H9 (cell line): ENCODE measurements around the gene PHEX. TPM values are rescaled to one million over a fixed set of nuclear protein-coding genes. Genes with fewer than 3 reads are reported as not detected.

Experiments
- DNase-seq: peaks from one replicate; pipeline ENCODE4 v3.0.0-alpha.2; 2017
- H2AFZ ChIP-seq: one replicate; pipeline ENCODE4 v1.6.1; 2013; ENCODE audit warnings: mild to moderate bottlenecking, low read length, control low read depth, moderate library complexity
- H2AK5ac ChIP-seq: 2 replicates; pipeline ENCODE4 v1.6.1; 2013; ENCODE audit warnings: low read length, control low read depth, mixed read lengths; ENCODE audit not compliant: insufficient read length
- H2BK120ac ChIP-seq: one replicate; pipeline ENCODE4 v1.6.1; 2013; ENCODE audit warnings: low read depth, mild to moderate bottlenecking, low read length, control low read depth, inconsistent platforms; ENCODE audit not compliant: poor library complexity, severe bottlenecking
- H2BK12ac ChIP-seq: 2 replicates; pipeline ENCODE4 v1.6.1; 2013; ENCODE audit warnings: low read length, control low read depth, mixed read lengths, low read depth; ENCODE audit not compliant: insufficient read length
- H2BK15ac ChIP-seq: 2 replicates; pipeline ENCODE4 v1.6.1; 2013; ENCODE audit warnings: low read depth, low read length, control low read depth
- H2BK20ac ChIP-seq: one replicate; pipeline ENCODE4 v1.6.1; 2013; ENCODE audit warnings: low read depth, mild to moderate bottlenecking, low read length, control low read depth, inconsistent platforms; ENCODE audit not compliant: poor library complexity, severe bottlenecking
- H2BK5ac ChIP-seq: 2 replicates; pipeline ENCODE4 v1.6.1; 2013; ENCODE audit warnings: low read length, control low read depth, mixed read lengths; ENCODE audit not compliant: insufficient read length
- H3K14ac ChIP-seq: 2 replicates; pipeline ENCODE4 v1.6.1; 2013; ENCODE audit warnings: low read length, control low read depth; ENCODE audit not compliant: insufficient read depth
- H3K18ac ChIP-seq: 2 replicates; pipeline ENCODE4 v1.6.1; 2013; ENCODE audit warnings: low read depth, mild to moderate bottlenecking, mixed read lengths, low read length, control low read depth; ENCODE audit not compliant: insufficient read length
- H3K23ac ChIP-seq: 2 replicates; pipeline ENCODE4 v1.6.1; 2013; ENCODE audit warnings: low read length, control low read depth, mixed read lengths, low read depth; ENCODE audit not compliant: insufficient read length
- H3K23me2 ChIP-seq: 2 replicates; pipeline ENCODE4 v1.6.1; 2013; ENCODE audit warnings: low read depth, mild to moderate bottlenecking, mixed read lengths, low read length, control low read depth; ENCODE audit not compliant: insufficient read length, poor library complexity, severe bottlenecking
- H3K27ac ChIP-seq: 2 replicates; pipeline ENCODE4 v1.5.1; 2013; ENCODE audit warnings: low read length, control low read depth, mixed read lengths, low read depth; ENCODE audit not compliant: insufficient read length
- H3K27me3 ChIP-seq: 2 replicates; pipeline ENCODE4 v1.6.1; 2013; ENCODE audit warnings: low read length, control low read depth, inconsistent platforms; ENCODE audit not compliant: insufficient read depth
- H3K4ac ChIP-seq: 2 replicates; pipeline ENCODE4 v1.6.1; 2013; ENCODE audit warnings: low read depth, mild to moderate bottlenecking, control low read depth, inconsistent platforms, low read length, moderate library complexity
- H3K4me1 ChIP-seq: 2 replicates; pipeline ENCODE4 v1.6.1; 2013; ENCODE audit warnings: low read length, control low read depth, inconsistent platforms; ENCODE audit not compliant: insufficient read depth
- H3K4me2 ChIP-seq: 2 replicates; pipeline ENCODE4 v1.6.1; 2013; ENCODE audit warnings: low read length, control low read depth, mixed read lengths; ENCODE audit not compliant: insufficient read length, insufficient read depth
- H3K56ac ChIP-seq: 2 replicates; pipeline ENCODE4 v1.6.1; 2013; ENCODE audit warnings: low read depth, mild to moderate bottlenecking, mixed read lengths, low read length, control low read depth; ENCODE audit not compliant: insufficient read length
- H3K79me1 ChIP-seq: 2 replicates; pipeline ENCODE4 v1.6.1; 2013; ENCODE audit warnings: low read depth, mild to moderate bottlenecking, moderate library complexity, low read length, control low read depth, inconsistent platforms; ENCODE audit not compliant: insufficient read depth, poor library complexity, severe bottlenecking
- H3K79me2 ChIP-seq: 2 replicates; pipeline ENCODE4 v1.6.1; 2013; ENCODE audit warnings: low read length, control low read depth, inconsistent platforms; ENCODE audit not compliant: insufficient read depth
- H3K9ac ChIP-seq: 2 replicates; pipeline ENCODE4 v1.6.1; 2013; ENCODE audit warnings: low read length, control low read depth, mixed read lengths; ENCODE audit not compliant: insufficient read length; ENCODE audit errors: extremely low read depth
- H3K9me3 ChIP-seq: one replicate; pipeline ENCODE4 v1.6.1; 2013; ENCODE audit warnings: low read depth, low read length, inconsistent platforms; ENCODE audit not compliant: control insufficient read depth
- H3T11ph ChIP-seq: one replicate; pipeline ENCODE4 v1.6.1; 2013; ENCODE audit warnings: mild to moderate bottlenecking, low read length, control low read depth, inconsistent platforms
- H4K20me1 ChIP-seq: one replicate; pipeline ENCODE4 v1.6.1; 2013; ENCODE audit not compliant: control insufficient read depth, insufficient read length, insufficient read depth
- H4K5ac ChIP-seq: 2 replicates; pipeline ENCODE4 v1.6.1; 2013; ENCODE audit warnings: low read depth, mild to moderate bottlenecking, mixed read lengths, low read length, control low read depth; ENCODE audit not compliant: insufficient read length
- H4K8ac ChIP-seq: replicated peaks from 2 replicates; pipeline ENCODE4 v1.6.1; 2013; ENCODE audit warnings: low read length, control low read depth, mixed read lengths, low read depth; ENCODE audit not compliant: insufficient read length
- H4K91ac ChIP-seq: 2 replicates; pipeline ENCODE4 v1.6.1; 2013; ENCODE audit warnings: low read depth, mild to moderate bottlenecking, moderate library complexity, mixed read lengths, low read length, control low read depth; ENCODE audit not compliant: insufficient read length
- H3K27ac Mint-ChIP-seq, 3 experiments: 2 replicates in 2 of 3; 3 replicates in 1 of 3; pipeline ENCODE4 v1.8.0; 2020 to 2021; ENCODE audit warnings: mixed read lengths in 3 of 3, mild to moderate bottlenecking in 1 of 3, moderate library complexity in 1 of 3
- H3K27me3 Mint-ChIP-seq: 2 replicates; pipeline ENCODE4 v1.8.0; 2021; ENCODE audit warnings: low read depth, mild to moderate bottlenecking, moderate library complexity, mixed read lengths
- H3K36me3 Mint-ChIP-seq, 3 experiments: 2 replicates in 2 of 3; 3 replicates in 1 of 3; pipeline ENCODE4 v1.8.0; 2020 to 2021; ENCODE audit warnings: low read depth in 3 of 3, mixed read lengths in 3 of 3; ENCODE audit not compliant: insufficient read depth in 1 of 3
- H3K4me1 Mint-ChIP-seq, 2 experiments: 2 replicates each; pipeline ENCODE4 v1.8.0; 2020; ENCODE audit warnings: mixed read lengths in 2 of 2
- H3K4me3 Mint-ChIP-seq, 2 experiments: 2 replicates in 1 of 2; 3 replicates in 1 of 2; pipeline ENCODE4 v1.8.0; 2020 to 2021; ENCODE audit warnings: mild to moderate bottlenecking in 2 of 2, mixed read lengths in 2 of 2, moderate library complexity in 1 of 2
- H3K9me3 Mint-ChIP-seq, 2 experiments: 2 replicates in 1 of 2; 3 replicates in 1 of 2; pipeline ENCODE4 v1.8.0; 2020; ENCODE audit warnings: mild to moderate bottlenecking in 2 of 2, mixed read lengths in 2 of 2, moderate library complexity in 1 of 2
- WGBS: extraction: QIAGEN DNeasy Blood & Tissue Kit; methylation state at CpG from one replicate; pipeline ENCODE4 v1.1.7; 2013; ENCODE audit warnings: missing lambda C conversion rate, low lambda C conversion rate, mixed read lengths; ENCODE audit not compliant: insufficient read length; ENCODE audit errors: extremely low coverage; 5-methylcytosine and 5-hydroxymethylcytosine counted together
- total RNA-seq: library from RNA; stranded (reverse); gene quantifications from 2 replicates; pipeline ENCODE4 v1.2.1, GENCODE V29; 2021
- TF ChIP-seq, protein P1 (sequence below): fragments of 200-600 bp; sonication (generic); conservative IDR thresholded peaks from 3 replicates; pipeline ENCODE4 v1.8.0; 2021; ENCODE audit warnings: antibody characterized with exemption, mild to moderate bottlenecking

PHEX gene
- total RNA-seq, 1 experiment from 2014 or later = 0.11 TPM

DNA sequence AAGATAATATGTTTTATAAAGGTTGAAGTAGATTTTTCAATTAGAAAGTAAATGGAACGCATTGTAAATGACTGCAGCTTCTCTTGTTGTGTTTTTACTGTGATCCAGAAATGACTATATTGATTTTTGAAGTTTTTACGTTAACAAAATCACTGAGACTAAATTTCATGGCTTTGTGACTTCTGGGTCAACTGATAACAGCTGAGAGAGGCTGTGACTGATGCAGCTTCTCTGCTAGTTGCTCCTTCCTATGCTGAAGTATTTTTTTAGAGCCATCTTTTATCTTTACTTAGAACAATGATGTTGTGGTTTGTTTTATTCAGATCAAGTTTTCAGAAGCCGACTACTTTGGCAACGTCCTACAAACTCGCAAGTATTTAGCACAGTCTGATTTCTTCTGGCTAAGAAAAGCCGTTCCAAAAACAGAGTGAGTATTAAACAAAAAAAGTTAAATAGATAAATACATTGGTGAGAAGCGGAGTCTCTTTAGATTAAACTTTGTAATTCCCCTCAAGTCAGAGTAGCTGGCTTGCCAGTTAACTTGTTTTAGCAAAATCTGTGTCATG is 145.9 kb downstream of the PHEX start:
- Histone ChIP-seq H2AK5ac (no peak overlapping the region), H3K79me2 (no peaks in the 10 kb centered on the region), H2AFZ (peak overlapping the region; percentile 56), H3K4ac (no peak overlapping the region), H3K18ac (no peak overlapping the region), H3K23ac (no peak overlapping the region), H3K9me3 (peaks cover 4% of the 10 kb centered on the region), H2BK120ac (no peak overlapping the region), H4K20me1 (no peaks in the 10 kb centered on the region), H3K27me3 (no peaks in the 10 kb centered on the region), H3T11ph (no peak overlapping the region), H3K23me2 (no peaks in the 10 kb centered on the region), H2BK20ac (no peak overlapping the region), H3K56ac (no peak overlapping the region), H4K5ac (no peak overlapping the region), H2BK12ac (no peak overlapping the region), H3K4me1 (no peaks in the 10 kb centered on the region), H2BK15ac (no peak overlapping the region), H3K4me2 (no peak overlapping the region), H4K91ac (no peak overlapping the region), H2BK5ac (no peak overlapping the region), H3K27ac (no peak overlapping the region), H3K9ac (no peak overlapping the region), H4K8ac (no peak overlapping the region), H3K14ac (no peak overlapping the region), H3K79me1 (no peaks in the 10 kb centered on the region)
- no peak overlapping the region for H3K27ac Mint-ChIP-seq
- DNase-seq = no peak
- H3K36me3 Mint-ChIP-seq = no peaks in the 10 kb centered on the region; a peak in 1 of 7 replicates
- WGBS = no CpG with 5 or more reads among the region's 7 CpGs
- H3K4me3 Mint-ChIP-seq = no peak overlapping the region
- no peaks in the 10 kb centered on the region for H3K4me1 Mint-ChIP-seq
- peaks cover 3 to 27% of the 10 kb centered on the region in 2 experiments; a peak in 4 of 5 replicates for H3K9me3 Mint-ChIP-seq
- no peaks in the 10 kb centered on the region for H3K27me3 Mint-ChIP-seq
- TF ChIP-seq, protein P1, sequence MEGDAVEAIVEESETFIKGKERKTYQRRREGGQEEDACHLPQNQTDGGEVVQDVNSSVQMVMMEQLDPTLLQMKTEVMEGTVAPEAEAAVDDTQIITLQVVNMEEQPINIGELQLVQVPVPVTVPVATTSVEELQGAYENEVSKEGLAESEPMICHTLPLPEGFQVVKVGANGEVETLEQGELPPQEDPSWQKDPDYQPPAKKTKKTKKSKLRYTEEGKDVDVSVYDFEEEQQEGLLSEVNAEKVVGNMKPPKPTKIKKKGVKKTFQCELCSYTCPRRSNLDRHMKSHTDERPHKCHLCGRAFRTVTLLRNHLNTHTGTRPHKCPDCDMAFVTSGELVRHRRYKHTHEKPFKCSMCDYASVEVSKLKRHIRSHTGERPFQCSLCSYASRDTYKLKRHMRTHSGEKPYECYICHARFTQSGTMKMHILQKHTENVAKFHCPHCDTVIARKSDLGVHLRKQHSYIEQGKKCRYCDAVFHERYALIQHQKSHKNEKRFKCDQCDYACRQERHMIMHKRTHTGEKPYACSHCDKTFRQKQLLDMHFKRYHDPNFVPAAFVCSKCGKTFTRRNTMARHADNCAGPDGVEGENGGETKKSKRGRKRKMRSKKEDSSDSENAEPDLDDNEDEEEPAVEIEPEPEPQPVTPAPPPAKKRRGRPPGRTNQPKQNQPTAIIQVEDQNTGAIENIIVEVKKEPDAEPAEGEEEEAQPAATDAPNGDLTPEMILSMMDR = no peak
